HG03354 (cell line): ENCODE results near the gene RLN3.

Source experiments
- ATAC-seq: cut with Tn5 transposase; IDR thresholded peaks from one replicate; pipeline ENCODE4 v1.9.1; 2021; ENCODE audit warnings: mild to moderate bottlenecking; ENCODE audit not compliant: unreplicated experiment, poor library complexity, severe bottlenecking

Gene RLN3

DNA sequence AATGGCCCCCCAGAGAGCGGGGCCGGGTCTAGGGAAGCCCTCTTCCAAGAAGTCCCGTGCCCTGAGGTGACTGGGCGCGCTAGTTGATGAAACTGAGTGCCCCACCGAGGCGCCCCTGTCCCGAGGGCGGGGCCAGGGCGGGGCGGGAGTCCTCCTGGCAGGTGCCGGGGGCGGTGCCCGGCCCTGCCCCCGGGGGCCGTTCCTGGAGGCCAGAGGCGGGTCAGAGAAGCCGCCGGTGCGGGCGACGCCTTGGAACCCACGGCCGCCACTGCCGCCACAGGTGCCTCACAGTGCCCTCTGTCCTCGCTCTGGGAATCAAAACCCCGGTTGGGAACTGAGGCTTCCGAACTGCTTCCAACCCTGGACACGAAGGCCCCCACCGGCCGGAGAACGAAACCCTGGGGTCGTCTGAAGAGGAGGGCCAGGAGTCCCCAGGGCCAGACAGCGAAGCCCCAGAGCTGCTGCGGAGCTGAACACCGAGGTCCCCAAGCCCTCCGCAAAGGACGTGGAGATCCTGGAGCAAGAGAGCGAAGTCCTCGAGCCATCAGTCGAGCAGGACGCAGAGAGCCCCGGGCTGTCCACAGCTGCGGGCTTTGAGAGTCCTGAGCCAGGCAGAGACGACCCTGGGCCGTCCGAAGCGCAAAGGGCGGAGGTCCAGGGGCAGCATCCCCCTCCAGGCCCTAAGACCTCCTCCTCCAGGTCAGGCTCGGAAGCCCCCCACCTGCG is 44.8 kb downstream of the RLN3 start, which contains the start of gene MISP3:
Gene MISP3 (plus strand): TSS at position 252 of the 726 bp plus-strand sequence. CDS start 524 bp downstream, outside the sequence.
- peak; percentile 20 for ATAC-seq

DNA sequence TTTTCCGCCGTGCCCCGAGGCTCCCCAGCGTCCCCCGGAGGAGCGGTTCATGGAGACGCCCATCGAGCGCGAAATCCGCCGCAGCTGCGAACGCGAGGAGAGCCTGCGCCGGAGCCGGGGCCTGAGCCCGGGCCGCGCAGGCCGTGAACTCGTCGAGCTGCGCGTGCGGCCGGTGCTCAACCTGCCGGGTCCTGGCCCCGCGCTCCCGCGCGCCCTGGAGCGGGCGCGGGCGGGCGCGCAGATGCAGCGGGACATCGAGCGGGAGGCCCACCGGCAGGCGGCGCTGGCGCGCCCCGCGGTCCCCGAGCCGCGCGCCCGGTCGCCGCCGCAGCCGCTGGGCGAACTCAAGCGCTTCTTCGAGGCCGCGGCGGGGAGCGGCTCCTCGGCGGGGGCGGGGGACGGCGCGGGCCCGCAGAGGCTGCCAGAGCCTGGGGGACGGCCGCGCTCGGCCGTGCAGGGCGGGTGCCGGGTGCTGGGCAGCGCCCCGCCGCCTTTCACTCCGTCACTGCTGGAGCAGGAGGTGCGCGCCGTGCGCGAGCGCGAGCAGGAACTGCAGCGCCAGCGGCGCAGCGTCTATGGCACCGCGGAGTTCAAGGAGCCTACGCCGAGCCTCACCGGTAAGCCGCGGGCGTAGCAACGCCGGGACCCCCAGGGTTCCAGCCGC is 45.4 kb downstream of the RLN3 start:
- ATAC-seq = no peak

DNA sequence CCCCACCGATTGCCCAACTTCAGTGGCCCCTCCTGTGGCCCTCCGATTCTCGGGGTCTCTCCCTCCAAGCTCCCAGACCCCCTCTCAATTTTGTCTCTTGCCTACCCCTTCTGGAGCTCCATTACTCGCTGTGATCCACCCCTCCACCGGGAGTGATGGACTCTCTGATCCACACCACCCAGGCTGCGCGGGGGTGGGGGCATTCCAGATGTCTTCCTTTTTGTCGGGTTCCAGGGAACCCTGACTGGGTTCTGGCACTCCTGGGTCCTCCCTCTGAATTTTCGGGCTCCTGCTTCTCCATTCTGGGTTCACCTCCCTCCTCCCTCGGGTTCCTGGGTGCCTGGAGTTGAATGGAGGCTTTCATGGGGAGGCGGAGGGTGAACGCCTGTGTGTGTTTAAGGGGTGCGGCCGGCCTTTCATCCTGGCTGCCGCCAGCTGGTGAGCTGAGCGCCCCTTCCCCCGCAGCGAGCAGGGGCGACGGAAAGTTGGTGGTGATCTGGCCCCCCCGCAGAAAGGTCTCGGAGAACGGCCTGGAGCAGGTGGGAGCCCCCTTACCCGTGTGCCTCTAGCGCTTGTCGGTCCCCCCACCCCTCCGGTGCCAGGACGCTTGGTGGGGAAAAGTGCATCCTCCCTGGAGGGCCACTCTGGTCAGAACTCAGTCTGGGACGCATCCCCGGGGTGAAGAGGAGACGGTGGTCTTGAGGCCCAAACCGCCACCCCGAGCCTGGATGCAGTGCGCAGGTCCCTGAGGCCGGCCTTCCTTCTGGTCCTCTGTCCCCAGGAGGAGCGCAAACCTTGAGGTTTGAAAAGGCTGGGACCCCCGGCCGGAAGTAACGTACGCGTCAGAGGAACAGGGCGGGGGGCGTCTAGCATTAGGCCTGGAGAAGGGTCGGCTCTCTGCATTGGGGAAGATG is 46.2 kb downstream of the RLN3 start:
- no peak for ATAC-seq

DNA sequence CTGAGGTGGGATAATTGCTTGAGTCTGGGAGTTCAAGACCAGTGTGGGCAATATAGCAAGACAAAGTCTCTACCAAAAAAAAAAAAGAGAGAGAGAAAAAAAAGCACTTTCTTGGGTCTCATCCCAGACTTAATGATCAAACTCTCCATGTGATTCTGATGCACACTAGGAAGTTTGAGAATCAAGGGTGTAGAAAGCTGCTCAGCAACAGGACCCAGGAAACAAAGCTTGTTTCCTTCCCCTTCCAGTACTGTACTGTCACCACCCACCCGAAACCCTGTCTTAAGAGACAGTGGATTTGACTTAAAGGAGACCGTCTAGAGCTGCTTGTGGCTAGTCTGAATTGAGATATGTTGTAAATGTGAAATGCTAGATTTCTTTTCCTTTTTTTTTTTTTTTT is 50.5 kb downstream of the RLN3 start:
- no peak for ATAC-seq
